ENCODE measurements around the gene RRBP1.

Gene RRBP1

DNA sequence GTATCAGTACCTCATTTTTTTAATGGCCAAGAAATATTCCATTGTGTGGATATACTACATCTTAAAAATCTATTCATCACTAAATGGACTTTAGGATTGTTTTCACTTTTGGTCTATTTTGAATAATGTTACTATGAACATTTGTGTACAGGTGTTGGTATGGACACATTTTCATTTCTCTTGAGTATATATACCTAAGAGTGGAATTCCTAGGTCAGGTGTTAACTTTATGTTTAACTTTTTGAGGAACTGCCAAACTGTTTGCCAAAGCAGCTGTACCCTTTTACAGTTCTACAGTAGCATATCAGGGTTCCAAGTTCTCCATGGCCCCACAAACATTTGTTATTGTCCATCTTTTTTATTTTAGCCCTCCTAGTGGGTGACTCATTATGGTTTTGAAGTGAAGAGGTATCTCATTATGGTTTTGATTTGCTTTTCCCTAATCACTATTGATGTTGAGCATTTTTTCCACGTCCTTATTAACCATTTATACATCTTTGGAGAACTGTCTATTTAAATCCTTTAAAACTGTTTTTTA is 84.0 kb downstream of the RRBP1 start:
- DNase-seq: no peak

DNA sequence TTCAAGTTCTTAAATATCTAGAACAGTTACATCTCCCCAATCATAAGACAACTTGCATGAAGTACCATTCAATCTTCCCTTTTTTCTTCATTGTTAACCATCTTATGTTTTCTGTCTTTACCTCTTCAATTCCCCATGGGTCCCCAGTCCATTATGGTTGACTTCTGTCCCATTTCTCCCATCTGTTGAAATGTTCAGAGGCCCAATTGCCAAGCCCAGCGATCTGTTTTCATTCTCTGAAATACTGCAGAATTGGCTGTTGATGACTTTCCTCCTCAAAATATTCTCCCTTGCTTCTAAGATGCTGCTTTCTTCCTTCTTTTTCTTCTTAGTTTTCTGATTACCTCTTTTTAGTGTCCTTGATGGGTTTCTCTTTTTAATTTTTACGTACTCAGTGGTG is 86.2 kb downstream of the RRBP1 start:
- no peak for DNase-seq

DNA sequence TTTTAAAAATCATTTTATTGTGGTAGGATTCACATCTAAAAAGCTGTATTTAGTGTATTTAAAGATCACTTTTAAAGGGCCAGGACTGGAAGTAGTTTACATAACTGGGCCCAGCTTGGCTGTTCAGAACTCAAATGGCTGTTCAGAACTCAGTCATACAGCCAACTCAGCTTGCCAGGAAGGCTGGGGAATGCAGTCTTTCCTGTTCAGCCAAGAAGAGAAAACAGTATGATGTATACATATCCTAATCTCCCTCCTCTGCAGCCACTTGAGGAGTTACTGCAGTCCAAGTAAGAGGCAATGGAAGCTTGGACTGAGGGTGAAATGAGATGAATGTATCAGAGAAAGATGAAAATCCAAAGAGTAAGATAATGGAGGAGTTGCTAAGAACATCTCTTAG is 87.6 kb downstream of the RRBP1 start:
- DNase-seq: no peak

DNA sequence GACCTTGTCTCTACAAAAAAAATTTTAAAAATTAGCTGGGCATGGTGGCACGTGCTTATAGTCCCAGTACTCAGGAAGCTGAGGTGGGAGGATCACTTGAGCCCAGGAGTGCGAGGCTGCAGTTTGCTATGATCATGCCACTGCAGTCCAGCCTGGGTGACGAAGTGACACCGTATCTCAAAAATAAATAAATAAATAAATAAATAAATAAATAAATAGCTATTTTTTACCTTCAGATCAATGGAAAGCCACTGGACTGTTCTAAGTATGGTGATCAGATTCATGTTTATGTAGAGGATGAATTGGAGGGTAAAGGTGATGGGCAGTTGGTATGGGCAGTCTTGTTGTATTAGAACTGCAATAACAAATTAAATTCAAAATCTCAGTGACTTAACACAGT is 88.1 kb downstream of the RRBP1 start:
- DNase-seq: no peak

DNA sequence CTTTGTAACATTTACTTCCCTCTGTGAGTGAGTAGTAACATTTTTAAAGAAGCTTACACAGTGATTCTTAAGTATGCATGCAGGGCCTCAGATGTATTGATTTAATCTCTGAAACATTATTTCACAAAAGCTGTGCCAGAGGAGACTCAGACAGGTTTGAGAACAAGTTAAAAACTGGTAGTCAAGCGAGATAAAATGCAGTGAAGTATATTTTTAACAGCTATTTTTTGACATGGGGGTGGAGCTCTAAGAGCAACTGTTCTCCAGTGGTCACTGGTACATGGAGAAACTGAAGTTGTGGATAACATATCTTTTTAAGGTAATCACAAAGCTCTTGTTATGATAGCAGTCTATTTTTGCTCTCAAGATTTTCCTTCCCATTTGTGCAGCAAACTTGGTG is 91.8 kb downstream of the RRBP1 start:
- no peak for DNase-seq

DNA sequence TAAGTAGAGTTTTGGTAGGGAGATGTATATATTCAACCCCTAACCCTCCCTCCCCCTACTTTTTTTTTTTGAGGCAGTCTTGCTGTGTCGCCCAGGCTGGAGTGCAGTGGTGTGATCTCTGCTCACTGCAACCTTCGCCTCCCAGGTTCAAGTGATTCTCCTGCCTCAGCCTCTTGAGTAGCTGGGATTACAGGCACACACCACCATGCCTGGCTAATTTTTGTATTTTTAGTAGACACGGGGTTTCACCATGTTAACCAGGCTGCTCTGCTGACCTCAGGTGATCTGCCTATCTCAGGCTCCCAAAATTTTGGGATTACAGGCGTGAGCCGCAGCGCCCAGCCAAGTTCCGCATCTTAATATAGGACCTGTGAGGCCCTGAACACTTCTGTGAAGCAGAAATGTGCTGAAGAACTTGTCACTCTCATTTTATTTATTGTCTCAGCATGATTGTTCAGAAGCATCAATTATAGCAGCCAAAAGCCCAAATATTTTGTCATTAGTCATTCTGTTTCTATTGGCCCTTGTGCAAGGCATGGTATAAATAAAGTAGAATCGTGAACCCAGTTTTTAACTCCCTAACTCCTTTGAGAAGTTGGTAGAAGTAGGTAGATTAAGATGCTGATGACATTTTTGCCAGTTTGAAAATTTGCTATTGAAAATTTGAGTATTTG is 92.7 kb downstream of the RRBP1 start:
- no peak for DNase-seq

DNA sequence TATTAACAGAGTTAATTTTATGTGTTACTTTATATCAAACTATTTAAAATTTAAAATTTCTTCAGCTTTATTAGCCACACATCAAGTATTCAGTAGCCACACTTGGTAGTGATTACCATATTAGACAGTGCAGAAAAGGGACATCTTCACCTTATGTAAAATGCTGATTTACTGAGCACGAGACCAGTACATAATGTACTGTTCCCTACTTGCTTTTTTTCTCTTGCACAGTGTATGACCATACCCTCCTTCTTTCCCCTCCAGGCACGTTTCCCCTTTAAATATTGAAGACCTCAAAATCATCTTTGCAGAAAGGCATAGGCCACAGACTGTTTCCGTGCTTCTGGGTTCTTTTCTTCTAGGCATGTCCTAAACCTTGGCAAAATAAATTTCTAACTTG is 94.2 kb downstream of the RRBP1 start:
- DNase-seq: no peak

DNA sequence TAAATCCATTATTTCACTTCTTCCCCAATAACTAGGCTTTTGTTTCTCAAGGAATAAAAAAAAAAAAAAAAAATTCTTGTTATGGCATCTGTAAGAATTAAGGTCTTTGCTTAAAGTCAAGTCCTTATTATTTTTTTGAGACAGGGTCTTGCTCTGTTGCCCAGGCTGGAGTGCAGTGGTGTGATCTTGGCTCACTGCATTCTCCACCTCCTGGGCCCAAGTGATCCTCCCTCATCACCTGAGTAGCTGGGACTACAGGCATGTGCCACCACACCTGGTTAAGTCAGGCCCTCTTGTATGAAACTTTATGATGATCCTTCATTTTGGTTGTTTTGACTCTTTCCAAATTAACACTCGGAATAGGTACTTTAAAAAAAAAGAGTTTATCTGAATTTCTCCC is 94.9 kb downstream of the RRBP1 start:
- DNase-seq: no peak

DNA sequence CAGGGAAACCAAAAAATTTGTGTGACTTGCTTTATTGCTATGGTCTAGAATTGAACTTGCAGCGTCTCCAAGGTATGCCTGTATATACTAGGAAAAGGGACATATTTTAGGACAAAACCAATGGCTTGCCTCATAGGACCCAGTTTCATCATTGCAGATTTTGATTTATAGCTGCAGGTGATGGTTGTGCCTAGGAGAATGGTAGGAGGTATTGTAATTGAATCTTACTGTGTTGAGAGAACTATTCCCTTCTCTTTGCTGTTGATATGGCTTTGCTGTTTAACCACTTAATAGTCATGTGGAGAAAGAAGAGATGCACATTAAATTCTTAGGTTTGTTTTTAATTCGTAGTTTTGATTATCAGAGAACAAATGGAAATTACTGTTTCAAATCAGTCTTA is 95.8 kb downstream of the RRBP1 start:
- no peak for DNase-seq

DNA sequence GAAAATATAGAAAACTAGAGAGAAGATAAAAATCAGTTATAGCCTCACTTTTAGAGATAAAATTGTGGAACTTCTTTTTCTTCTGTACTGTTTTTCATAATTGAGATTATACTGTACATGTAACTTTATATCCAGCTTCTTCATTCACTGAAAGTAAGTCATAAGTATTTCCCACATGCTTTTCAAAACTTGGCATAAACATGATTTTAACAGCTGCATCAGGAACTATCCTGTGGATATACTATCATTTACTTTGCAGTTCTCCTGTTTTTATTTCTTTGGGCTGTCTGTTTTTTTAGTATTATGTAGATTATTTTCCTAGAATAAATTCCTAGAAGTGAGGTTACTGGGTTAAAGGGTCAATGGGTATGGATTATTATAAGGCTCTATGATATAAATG is 97.4 kb downstream of the RRBP1 start:
- DNase-seq: no peak

DNA sequence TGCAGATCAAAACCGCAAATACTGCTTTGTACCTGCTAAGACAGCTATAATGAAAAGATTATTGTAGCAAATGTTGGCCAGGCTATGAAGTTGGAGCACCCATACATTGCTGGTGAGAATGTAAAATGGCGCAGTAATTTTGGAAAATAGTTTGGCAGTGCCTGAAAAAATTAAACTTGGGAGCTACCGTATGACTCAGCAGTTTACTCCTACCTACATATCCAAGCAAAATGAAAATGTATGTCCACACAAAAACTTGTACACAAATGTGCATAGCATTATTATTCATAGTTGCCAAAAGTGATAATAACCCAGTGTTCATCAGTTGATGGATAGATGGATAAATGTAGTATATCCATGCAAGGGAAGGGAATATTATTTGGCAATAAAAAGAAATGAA is 98.9 kb downstream of the RRBP1 start:
- DNase-seq: no peak

DNA sequence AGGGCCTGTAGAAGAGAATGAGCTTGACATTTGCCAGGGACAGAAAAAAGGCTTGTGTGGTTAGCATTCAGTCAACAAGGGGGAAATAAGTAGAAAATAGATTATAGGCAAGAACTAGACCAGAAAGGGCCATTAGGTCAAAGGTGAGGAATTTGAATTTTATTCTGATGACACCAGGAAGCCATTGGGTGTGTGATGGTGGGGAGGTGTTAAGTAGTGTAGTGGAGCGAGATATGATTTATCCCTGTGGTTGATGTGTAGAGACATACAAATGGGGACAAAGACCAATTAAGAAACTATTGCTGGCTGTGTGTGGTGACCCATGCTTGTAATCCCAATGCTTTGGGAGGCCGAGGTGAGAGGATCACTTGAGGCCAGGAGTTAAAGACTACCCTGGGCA is 101.1 kb downstream of the RRBP1 start:
- no peak for DNase-seq

DNA sequence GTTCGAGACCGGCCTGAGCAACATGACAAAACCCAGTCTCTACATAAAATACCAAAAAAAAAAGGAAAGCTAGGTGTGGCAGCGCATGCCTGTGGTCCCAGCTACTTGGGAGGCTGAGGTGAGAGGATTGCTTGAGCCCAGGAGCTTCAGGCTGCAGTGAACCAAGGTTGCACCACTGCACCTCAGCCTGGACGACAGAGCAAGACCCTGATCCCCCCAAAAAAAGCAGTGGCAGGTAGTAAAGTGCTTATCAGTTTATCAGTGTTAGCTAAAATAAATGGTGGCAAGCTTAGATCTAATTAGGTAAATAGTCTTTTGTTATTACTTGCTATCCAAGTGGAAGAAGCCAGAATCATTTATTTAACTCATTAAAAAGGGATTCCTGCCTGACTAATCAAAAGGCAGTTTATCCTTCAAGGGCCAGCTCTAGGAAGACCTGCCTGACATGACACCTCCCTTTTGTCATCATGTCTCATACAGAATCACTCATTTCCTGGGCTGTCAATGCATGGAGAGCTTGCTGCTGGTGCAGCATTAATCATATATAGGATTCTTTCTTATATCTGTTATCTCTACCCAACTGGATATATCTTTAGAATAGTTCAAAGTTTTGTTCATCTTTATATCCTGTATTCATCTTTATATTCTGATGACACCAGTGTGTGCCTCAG is 102.5 kb downstream of the RRBP1 start:
- no peak for DNase-seq

DNA sequence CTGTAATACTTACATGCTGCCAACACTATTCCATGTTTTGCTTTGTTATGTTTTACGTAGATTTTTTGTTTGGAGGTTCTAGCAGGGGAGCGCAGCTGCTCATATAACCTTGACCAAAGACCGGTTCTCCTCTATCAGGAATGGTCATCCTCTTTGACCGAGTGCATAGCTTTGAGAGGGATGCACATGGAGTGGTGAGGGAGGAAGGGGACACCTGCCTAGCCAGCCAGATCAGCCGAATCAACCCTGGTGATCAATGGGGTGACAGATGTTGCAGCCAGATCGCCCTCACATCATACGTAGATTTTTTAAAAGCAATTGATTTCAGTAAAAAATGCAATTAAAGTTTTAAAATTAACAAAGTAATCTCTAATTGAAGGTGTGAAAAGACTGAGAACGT is 105.8 kb downstream of the RRBP1 start:
- DNase-seq: no peak

DNA sequence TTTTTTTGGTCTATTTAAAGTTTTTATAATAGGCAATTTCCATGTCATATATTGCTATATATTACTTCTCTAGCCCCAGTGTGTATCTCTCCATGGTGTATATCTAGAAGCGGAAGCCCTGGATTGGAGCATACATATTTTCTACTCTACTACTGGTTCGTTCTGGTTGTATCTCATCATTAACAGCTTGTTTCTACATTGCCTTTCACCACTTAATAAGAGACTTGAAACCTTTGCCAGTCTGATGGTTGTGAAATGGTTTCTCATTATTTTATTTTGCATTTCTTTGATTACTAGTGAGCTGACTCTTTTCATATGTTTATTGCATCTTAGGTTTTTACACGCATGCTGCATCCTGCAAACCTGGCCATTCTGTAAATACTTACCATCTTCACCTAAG is 108.6 kb downstream of the RRBP1 start:
- no peak for DNase-seq

DNA sequence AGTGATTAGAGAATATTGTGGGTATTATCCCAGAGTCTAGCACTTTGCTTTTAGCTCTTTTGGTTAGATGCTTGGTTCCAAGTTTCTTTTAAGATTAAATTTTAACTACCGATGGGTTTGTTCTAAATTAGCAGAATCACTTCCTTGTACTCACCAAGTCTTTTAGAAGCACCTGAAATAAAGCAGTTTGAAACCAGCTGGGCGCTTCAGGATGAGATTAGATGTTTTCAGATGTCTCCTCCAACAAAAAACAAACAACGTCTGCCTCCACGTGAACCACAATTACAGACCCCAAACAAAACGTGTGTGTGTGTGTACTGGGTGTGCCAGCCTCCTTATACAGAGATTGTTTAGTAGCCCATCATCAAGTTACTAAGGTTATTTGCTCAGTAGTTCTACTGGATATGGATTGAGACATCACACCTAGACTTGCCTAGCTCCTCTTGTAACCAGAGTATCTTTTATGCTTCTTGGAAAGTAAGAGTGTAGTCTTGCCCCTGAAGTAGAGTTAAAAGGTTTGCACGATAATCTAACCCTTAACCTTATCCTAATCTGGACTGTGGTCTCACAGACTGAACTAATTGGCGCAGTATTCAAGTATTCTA is 109.9 kb downstream of the RRBP1 start:
- DNase-seq: no peak

DNA sequence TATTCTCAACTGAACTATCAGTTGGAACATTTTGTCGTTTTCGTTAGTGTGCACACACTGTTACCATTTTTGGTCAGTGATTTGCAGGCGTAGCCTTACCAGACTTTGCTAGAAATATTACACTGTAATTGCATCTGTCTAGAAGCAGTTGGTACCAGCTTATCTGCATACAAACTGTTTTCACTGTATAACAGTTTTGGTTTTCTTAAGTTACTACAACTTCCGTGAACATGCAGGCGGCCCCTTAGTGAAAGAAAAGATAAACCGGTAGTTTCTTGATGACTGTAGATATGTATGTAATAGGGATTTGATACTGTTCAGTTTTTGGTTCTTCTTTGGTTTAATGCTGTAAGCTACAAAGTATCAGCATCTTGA is 110.9 kb downstream of the RRBP1 start:
- DNase-seq: no peak

DNA sequence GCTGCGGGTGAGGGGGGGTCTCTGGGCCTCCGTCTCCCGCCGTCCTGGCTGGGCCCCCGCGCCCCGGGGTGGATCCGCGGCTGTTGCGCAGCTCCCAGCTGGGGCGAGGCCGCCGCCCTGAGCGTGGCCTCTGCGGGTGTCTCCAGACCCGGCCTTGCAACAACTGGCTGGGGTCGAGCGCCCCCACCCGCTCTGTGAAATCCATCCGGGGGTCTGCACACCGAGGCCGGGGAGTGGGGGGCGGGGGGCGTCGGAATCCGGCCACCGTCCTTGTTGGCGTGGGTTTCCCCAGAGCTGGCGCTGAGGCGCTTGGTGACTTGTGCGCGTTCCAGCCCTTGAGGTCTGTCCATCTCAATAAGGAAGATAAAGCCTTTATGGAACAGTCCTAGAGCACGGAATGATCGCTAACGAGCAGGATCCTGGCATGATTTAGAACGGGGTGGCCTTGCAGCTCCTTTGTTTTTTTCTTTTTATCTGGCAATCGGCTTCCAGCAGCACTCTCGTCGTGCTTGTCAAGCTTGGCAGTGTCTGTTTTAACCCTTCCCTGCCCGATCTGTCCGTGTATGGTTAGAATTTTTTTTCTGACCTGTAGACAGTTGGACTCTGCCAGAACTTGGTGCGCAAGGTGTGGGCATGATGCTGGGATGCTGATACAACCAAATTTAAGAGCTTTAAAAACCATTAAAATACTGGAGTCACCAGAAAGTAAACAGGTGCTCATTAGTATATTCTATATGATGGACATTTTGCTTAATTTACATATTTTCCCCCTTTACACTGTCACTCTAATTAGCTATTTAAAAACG is 111.5 kb downstream of the RRBP1 start:
- peak; percentile 15 for DNase-seq

DNA sequence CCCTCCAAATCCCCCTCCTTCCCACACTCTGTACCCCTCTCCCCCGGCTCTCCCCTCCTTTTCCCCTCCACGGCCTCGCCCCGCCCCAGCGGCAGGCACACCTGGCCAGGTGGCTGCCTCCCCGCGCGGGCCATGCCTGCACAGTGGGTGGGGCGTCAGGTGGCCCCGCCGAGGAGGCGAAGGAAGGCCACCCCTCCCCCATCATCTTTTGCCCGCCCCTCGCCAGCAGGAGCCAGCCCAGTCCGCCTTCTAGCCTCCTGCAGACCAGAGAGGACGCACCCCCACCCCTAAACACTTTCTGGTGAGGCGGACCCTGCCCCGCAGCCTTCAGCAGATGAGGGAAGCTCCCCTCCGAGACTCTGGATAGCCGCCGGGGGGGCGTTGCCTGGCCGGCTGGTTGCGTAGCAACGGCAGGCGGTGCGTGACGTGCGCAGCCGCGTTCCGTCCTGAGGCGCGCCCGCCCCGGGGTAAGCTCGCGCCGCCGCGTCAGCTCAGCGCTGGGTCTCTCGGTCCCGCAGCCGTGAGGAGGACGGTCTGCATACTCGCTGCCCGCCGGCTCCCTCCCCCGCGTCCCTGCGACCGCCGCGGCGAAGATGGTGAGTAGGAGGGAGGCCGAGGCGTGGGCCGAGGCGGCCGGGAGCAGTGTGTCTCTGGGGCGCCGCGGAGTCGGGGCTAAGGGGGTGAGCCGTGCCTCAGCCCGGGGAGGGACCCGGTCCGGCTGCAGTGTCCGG is 112.3 kb downstream of the RRBP1 start, which contains the start of gene DSTN:
DSTN (plus strand) TSS at position 460 of the 731 bp plus-strand sequence; CDS start at position 594, 134 bp downstream.
- peak; percentile 77 for DNase-seq

DNA sequence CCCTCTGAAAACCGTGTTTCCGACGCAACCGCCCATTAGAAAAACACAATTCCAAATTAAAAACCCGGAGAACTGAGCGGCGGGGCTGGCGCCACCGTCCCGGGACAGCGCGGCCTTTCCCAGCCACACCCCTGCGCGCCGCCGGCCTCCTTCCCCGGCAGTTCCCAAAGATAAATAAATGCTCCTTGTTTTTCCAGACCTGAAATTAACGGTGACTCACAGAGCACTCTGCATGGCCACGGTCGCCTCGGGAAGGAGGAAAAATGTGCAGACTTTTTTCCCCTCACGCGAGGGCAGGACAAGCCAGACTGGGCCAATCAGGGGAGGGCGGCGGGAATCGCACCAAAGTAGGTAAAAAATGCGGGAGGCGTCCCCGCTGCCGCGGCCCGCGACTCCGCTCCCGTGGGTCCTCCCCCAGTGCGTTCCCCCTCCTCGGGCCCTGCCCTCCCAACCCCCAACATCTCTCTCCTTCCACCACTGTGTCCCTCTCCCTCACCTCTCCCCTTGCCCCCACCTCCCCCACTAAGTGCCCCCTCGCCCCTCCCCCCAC is 113.0 kb downstream of the RRBP1 start:
- DNase-seq: no peak

DNA sequence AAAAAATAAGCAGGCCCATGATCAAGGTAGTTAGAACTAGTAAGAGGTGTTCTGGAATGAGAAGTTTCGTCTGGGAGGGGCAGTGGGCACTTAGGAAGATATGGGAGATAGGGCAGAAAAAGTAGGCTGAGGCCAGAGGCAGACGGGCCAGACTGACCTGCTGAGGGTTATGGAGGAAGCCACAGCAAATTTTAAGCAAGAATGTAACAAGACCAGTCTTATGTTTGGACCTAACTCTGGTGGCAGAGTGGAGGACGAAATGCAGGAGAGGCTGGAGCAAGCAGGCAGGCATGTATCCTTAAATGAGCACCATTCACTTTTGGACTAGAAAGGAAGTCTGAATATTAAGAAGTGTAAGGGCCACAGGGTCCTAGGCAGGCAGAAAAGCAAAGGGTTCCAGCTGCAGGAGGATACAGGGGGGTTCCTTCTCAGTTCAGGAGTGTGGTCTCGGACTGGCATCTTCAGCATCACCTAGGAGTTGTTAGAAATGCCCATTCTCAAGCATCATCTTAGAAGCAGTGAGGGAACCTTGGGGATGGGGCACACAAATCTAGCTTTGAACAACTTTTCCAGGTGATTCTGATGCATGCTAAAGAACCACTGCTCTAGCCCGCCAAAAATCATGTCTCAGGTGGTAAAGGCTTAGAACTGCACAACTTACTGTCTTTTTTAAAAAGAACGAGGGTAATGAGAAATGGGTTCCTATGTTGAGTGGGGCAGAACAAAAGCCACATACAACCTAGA is 113.8 kb downstream of the RRBP1 start:
- no peak for DNase-seq

DNA sequence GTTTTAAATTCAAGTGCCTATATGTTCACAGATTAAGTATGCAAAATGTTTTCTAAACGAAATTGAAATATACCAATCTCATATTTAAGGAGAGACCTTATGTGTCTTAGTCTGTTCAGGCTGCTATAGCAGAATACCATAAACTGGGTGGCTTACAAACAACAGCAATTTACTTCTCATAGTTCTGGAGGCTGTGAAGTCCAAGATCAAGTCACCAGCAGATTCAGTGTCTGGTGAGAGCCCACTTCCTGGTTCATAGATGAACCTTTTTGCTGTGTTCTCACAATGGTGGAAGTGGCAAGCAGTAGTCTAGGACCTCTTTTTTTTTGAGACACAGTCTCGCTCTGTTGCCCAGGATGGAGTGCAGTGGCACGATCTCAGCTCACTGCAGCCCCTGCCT is 115.7 kb downstream of the RRBP1 start:
- DNase-seq: no peak
